Cardiac muscle cell (in vitro differentiated cells and primary cell): ENCODE measurements around the gene NDUFAF3. TPM values are rescaled to one million over a fixed set of nuclear protein-coding genes. Genes with fewer than 3 reads are reported as not detected.

Experiments used
- DNase-seq, 2 donors: peaks; one replicate each; pipeline versions ENCODE4 v3.0.0 to v3.0.0-alpha.2; 2010 to 2017; ENCODE audit warnings: low read depth in 1 of 2, low spot score in 1 of 2
- H3K27ac ChIP-seq: fragments of 200-600 bp; sonication (generic); 2 replicates; pipeline ENCODE4 v1.5.1; 2016
- H3K27me3 ChIP-seq: fragments of 200-600 bp; sonication (generic); 2 replicates; pipeline ENCODE4 v1.6.0; 2016; ENCODE audit warnings: control low read depth
- H3K36me3 ChIP-seq: fragments of 200-600 bp; sonication (generic); 2 replicates; pipeline ENCODE4 v1.5.1; 2016; ENCODE audit warnings: control low read depth
- H3K4me1 ChIP-seq: fragments of 200-600 bp; sonication (generic); 2 replicates; pipeline ENCODE4 v1.8.1; 2017; ENCODE audit warnings: low read depth, mild to moderate bottlenecking, mixed run types
- H3K4me3 ChIP-seq: fragments of 200-600 bp; sonication (generic); 2 replicates; pipeline ENCODE4 v1.5.1; 2016; ENCODE audit warnings: mild to moderate bottlenecking
- H3K9me3 ChIP-seq: fragments of 200-600 bp; sonication (generic); 2 replicates; pipeline ENCODE4 v1.5.1; 2017; ENCODE audit warnings: low read depth, mild to moderate bottlenecking, control low read depth
- CTCF ChIP-seq: IDR thresholded peaks from 2 replicates; pipeline ENCODE4 v1.5.1; 2012; ENCODE audit warnings: low read depth, mild to moderate bottlenecking, low read length
- polyA plus RNA-seq: library from polyadenylated mRNA; unstranded; fragments of >200 nt; fragmentation: Nextera tagmentation; extraction: Ambion mirVana; gene quantifications from 2 replicates; pipeline ENCODE4 v1.2.1, GENCODE V29; 2016
- total RNA-seq: library from RNA; depleted of rRNA; stranded (reverse); fragments of >200 nt; gene quantifications from 2 replicates; pipeline ENCODE4 v1.2.3, GENCODE V29; 2016

Gene NDUFAF3
- total and polyA plus RNA-seq, 2 experiments from 2014 or later, result 217 to 280 TPM

- Histone ChIP-seq H3K4me1 (peaks cover 10% of the 10 kb centered on the region), H3K9me3 (no peaks in the 10 kb centered on the region), H3K27me3 (no peaks in the 10 kb centered on the region), H3K36me3 (peaks cover 38% of the 10 kb centered on the region), H3K27ac (no peak overlapping the region), H3K4me3 (no peak overlapping the region)
- DNase-seq, result no peak
- no peak for TF ChIP-seq CTCF
These were observed 6.2 kb upstream of the NDUFAF3 start for GRCh38 chr3:49015765-49016164.

- Histone ChIP-seq H3K27ac (no peak overlapping the region), H3K27me3 (no peaks in the 10 kb centered on the region), H3K4me3 (no peak overlapping the region), H3K4me1 (peaks cover 10% of the 10 kb centered on the region), H3K9me3 (no peaks in the 10 kb centered on the region), H3K36me3 (peaks cover 38% of the 10 kb centered on the region)
- TF ChIP-seq CTCF, result no peak
- DNase-seq, result no peak
These were observed 5.3 kb upstream of the NDUFAF3 start for GRCh38 chr3:49016414-49017228.

- Histone ChIP-seq H3K27ac (peak overlapping the region; percentile 44), H3K4me1 (peaks cover 10% of the 10 kb centered on the region)
- DNase-seq, result no peak
These were observed 4.5 kb upstream of the NDUFAF3 start for GRCh38 chr3:49017229-49017970.

GRCh38 chr3:49017971-49018706 lies 3.8 kb upstream of the NDUFAF3 start, which contains the start of gene DALRD3:
Gene DALRD3 (minus strand): TSS chr3:49018580. CDS start chr3:49018564, 16 bp downstream.
- DNase-seq, result peak; percentile 64 to 79
- Histone ChIP-seq H3K27ac (peak within 1 kb of the TSS; percentile 44), H3K4me3 (peak within 1 kb of the TSS; percentile 82), H3K36me3 (peaks cover 32% of the 10 kb centered on the region), H3K9me3 (no peaks in the 10 kb centered on the region), H3K4me1 (peaks cover 15% of the 10 kb centered on the region), H3K27me3 (no peaks in the 10 kb centered on the region)
- no peak for TF ChIP-seq CTCF

More at GRCh38 chr3:49017229-49017970, 4.5 kb upstream of the NDUFAF3 start:
- Histone ChIP-seq H3K36me3 (peaks cover 35% of the 10 kb centered on the region), H3K27me3 (no peaks in the 10 kb centered on the region), H3K4me3 (peak overlapping the region; percentile 82), H3K9me3 (no peaks in the 10 kb centered on the region)
- no peak for TF ChIP-seq CTCF

GRCh38 chr3:49018707-49019006 lies 3.3 kb upstream of the NDUFAF3 start:
- TF ChIP-seq CTCF, result no peak
- Histone ChIP-seq H3K4me1 (peaks cover 15% of the 10 kb centered on the region), H3K27ac (peak overlapping the region; percentile 44), H3K9me3 (no peaks in the 10 kb centered on the region), H3K4me3 (peak overlapping the region; percentile 82), H3K27me3 (no peaks in the 10 kb centered on the region), H3K36me3 (peaks cover 27% of the 10 kb centered on the region)
- DNase-seq, result no peak
